GM23338 (cell line): ENCODE data around the gene RAD51C. TPM values are rescaled to one million over a fixed set of nuclear protein-coding genes. Genes with fewer than 3 reads are reported as not detected.

Experiments
- ATAC-seq: fragments of 200-7000 bp; cut with Tn5 transposase; 3 replicates; pipeline ENCODE4 v1.9.1; 2020
- DNase-seq: peaks from one replicate; pipeline ENCODE4 v3.0.0-alpha.2; 2015; ENCODE audit warnings: low spot score
- H2AFZ ChIP-seq: fragments of 200-600 bp; sonication (generic); 2 replicates; pipeline ENCODE4 v1.8.0; 2016; ENCODE audit warnings: antibody characterized with exemption, mild to moderate bottlenecking, moderate library complexity
- H3F3A ChIP-seq: fragments of 200-600 bp; sonication (generic); replicated peaks from 2 replicates; pipeline ENCODE4 v1.8.0; 2017; ENCODE audit warnings: antibody characterized with exemption, mixed run types, low read depth
- H3K27ac ChIP-seq: fragments of 200-600 bp; sonication (generic); 2 replicates; pipeline ENCODE4 v1.6.1; 2016; ENCODE audit warnings: low read depth
- H3K27me3 ChIP-seq: fragments of 200-600 bp; sonication (generic); 2 replicates; pipeline ENCODE4 v1.8.0; 2016; ENCODE audit warnings: mild to moderate bottlenecking, mixed run types, moderate library complexity; ENCODE audit not compliant: insufficient read depth
- H3K36me3 ChIP-seq: fragments of 200-600 bp; sonication (generic); 2 replicates; pipeline ENCODE4 v1.8.0; 2016; ENCODE audit warnings: mild to moderate bottlenecking; ENCODE audit not compliant: insufficient read depth
- H3K4me1 ChIP-seq: fragments of 200-600 bp; sonication (generic); 2 replicates; pipeline ENCODE4 v1.8.0; 2016; ENCODE audit warnings: mild to moderate bottlenecking, moderate library complexity; ENCODE audit not compliant: insufficient read depth
- H3K4me2 ChIP-seq: fragments of 200-600 bp; sonication (generic); 2 replicates; pipeline ENCODE4 v1.7.1; 2017; ENCODE audit warnings: mixed run types
- H3K4me3 ChIP-seq: fragments of 200-600 bp; sonication (generic); 2 replicates; pipeline ENCODE4 v1.6.1; 2016; ENCODE audit warnings: mixed run types
- H3K79me2 ChIP-seq: fragments of 200-600 bp; sonication (generic); replicated peaks from 2 replicates; pipeline ENCODE4 v1.8.0; 2017; ENCODE audit warnings: mild to moderate bottlenecking; ENCODE audit not compliant: insufficient read depth
- H3K9me2 ChIP-seq: fragments of 200-600 bp; sonication (generic); 2 replicates; pipeline ENCODE4 v1.8.0; 2017; ENCODE audit not compliant: insufficient read depth
- H4K20me1 ChIP-seq: fragments of 200-600 bp; sonication (generic); replicated peaks from 2 replicates; pipeline ENCODE4 v1.8.0; 2017; ENCODE audit warnings: mild to moderate bottlenecking; ENCODE audit not compliant: insufficient read depth
- H3K27ac Mint-ChIP-seq: 2 replicates; pipeline ENCODE4 v1.8.0; 2020; ENCODE audit warnings: inconsistent platforms, mild to moderate bottlenecking, moderate library complexity, mixed read lengths
- H3K27me3 Mint-ChIP-seq: 3 replicates; pipeline ENCODE4 v1.8.0; 2022; ENCODE audit warnings: low read depth, mild to moderate bottlenecking, moderate library complexity, mixed read lengths, inconsistent platforms; ENCODE audit not compliant: insufficient read depth, poor library complexity
- H3K36me3 Mint-ChIP-seq: 3 replicates; pipeline ENCODE4 v1.8.0; 2021; ENCODE audit warnings: low read depth, mild to moderate bottlenecking, inconsistent platforms, moderate library complexity, mixed read lengths
- H3K4me1 Mint-ChIP-seq: 3 replicates; pipeline ENCODE4 v1.8.0; 2020; ENCODE audit warnings: mild to moderate bottlenecking, inconsistent platforms, mixed read lengths
- H3K4me3 Mint-ChIP-seq: 3 replicates; pipeline ENCODE4 v1.8.0; 2021; ENCODE audit warnings: moderate library complexity, mild to moderate bottlenecking, inconsistent platforms, mixed read lengths
- H3K9me3 Mint-ChIP-seq: 3 replicates; pipeline ENCODE4 v1.8.0; 2020; ENCODE audit warnings: moderate library complexity, mild to moderate bottlenecking, inconsistent platforms, mixed read lengths
- EZH2phosphoT487 ChIP-seq: fragments of 200-600 bp; sonication (generic); IDR thresholded peaks from one replicate; pipeline ENCODE4 v1.8.1; 2018; ENCODE audit warnings: antibody characterized with exemption; ENCODE audit not compliant: unreplicated experiment
- POLR2AphosphoS5 ChIP-seq: IDR thresholded peaks from 2 replicates; pipeline ENCODE4 v1.6.1; 2016; ENCODE audit warnings: antibody characterized with exemption, low read depth
- ZNF114 ChIP-seq: fragments of 250-450 bp; sonication (Bioruptor Pico); IDR thresholded peaks from 2 replicates; pipeline ENCODE4 v1.5.0; 2020; ENCODE audit warnings: mild to moderate bottlenecking, moderate library complexity
- ZNF331 ChIP-seq: fragments of 250-450 bp; sonication (Bioruptor Pico); IDR thresholded peaks from 2 replicates; pipeline ENCODE4 v1.5.0; 2020; ENCODE audit warnings: low read depth, mild to moderate bottlenecking, moderate library complexity
- polyA plus RNA-seq: library from polyadenylated mRNA; unstranded; fragments of >200 nt; fragmentation: Nextera tagmentation; extraction: Ambion mirVana; gene quantifications from 2 replicates; pipeline ENCODE4 v1.2.1, GENCODE V29; 2016
- total RNA-seq: library from RNA; depleted of rRNA; stranded (reverse); fragments of >200 nt; shearing (Covaris generic); gene quantifications from 2 replicates; pipeline ENCODE4 v1.2.3, GENCODE V29; 2014
- TF ChIP-seq, protein P1 (sequence below): fragments of 250-450 bp; sonication (Bioruptor Pico); IDR thresholded peaks from 2 replicates; pipeline ENCODE4 v1.5.0; 2020; ENCODE audit warnings: mild to moderate bottlenecking, moderate library complexity

The RAD51C gene
- total and polyA plus RNA-seq, 2 experiments from 2014 or later, result 9.3 to 33.6 TPM

DNA sequence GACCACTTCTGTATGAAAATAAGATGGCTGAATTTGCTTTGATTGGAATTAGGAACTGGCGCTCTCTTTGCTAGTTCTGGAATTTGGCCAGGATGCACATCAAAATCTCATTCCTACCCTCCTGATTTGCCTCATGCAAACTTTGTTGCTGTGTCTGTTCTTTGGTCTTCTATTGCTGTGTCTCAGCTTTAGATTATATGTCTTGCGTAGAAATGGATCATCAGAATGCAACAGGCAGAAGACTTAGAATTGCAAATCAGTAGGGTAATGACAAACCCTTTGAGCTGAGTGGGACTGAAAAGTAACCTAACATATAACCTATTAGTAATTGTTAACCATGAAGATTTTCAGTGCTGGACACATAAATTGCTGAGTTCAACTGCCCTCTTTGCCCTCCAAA lies 30.3 kb downstream of the RAD51C start (continued):
- TF ChIP-seq, protein P1, sequence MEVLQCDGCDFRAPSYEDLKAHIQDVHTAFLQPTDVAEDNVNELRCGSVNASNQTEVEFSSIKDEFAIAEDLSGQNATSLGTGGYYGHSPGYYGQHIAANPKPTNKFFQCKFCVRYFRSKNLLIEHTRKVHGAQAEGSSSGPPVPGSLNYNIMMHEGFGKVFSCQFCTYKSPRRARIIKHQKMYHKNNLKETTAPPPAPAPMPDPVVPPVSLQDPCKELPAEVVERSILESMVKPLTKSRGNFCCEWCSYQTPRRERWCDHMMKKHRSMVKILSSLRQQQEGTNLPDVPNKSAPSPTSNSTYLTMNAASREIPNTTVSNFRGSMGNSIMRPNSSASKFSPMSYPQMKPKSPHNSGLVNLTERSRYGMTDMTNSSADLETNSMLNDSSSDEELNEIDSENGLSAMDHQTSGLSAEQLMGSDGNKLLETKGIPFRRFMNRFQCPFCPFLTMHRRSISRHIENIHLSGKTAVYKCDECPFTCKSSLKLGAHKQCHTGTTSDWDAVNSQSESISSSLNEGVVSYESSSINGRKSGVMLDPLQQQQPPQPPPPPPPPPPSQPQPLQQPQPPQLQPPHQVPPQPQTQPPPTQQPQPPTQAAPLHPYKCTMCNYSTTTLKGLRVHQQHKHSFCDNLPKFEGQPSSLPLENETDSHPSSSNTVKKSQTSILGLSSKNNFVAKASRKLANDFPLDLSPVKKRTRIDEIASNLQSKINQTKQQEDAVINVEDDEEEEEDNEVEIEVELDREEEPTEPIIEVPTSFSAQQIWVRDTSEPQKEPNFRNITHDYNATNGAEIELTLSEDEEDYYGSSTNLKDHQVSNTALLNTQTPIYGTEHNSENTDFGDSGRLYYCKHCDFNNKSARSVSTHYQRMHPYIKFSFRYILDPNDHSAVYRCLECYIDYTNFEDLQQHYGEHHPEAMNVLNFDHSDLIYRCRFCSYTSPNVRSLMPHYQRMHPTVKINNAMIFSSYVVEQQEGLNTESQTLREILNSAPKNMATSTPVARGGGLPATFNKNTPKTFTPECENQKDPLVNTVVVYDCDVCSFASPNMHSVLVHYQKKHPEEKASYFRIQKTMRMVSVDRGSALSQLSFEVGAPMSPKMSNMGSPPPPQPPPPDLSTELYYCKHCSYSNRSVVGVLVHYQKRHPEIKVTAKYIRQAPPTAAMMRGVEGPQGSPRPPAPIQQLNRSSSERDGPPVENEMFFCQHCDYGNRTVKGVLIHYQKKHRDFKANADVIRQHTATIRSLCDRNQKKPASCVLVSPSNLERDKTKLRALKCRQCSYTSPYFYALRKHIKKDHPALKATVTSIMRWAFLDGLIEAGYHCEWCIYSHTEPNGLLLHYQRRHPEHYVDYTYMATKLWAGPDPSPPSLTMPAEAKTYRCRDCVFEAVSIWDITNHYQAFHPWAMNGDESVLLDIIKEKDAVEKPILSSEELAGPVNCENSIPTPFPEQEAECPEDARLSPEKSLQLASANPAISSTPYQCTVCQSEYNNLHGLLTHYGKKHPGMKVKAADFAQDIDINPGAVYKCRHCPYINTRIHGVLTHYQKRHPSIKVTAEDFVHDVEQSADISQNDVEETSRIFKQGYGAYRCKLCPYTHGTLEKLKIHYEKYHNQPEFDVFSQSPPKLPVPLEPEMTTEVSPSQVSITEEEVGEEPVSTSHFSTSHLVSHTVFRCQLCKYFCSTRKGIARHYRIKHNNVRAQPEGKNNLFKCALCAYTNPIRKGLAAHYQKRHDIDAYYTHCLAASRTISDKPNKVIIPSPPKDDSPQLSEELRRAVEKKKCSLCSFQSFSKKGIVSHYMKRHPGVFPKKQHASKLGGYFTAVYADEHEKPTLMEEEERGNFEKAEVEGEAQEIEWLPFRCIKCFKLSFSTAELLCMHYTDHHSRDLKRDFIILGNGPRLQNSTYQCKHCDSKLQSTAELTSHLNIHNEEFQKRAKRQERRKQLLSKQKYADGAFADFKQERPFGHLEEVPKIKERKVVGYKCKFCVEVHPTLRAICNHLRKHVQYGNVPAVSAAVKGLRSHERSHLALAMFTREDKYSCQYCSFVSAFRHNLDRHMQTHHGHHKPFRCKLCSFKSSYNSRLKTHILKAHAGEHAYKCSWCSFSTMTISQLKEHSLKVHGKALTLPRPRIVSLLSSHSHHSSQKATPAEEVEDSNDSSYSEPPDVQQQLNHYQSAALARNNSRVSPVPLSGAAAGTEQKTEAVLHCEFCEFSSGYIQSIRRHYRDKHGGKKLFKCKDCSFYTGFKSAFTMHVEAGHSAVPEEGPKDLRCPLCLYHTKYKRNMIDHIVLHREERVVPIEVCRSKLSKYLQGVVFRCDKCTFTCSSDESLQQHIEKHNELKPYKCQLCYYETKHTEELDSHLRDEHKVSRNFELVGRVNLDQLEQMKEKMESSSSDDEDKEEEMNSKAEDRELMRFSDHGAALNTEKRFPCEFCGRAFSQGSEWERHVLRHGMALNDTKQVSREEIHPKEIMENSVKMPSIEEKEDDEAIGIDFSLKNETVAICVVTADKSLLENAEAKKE, result no peak
- TF ChIP-seq ZNF331 (CRISPR knock-in tag), result no peak

- H3K79me2 ChIP-seq, result no peaks in the 10 kb centered on the region
- no peak for TF ChIP-seq ZNF114 (CRISPR knock-in tag)
- H3K4me1 ChIP-seq, result no peaks in the 10 kb centered on the region
- no peak for DNase-seq
- H2AFZ ChIP-seq, result no peak overlapping the region
- Mint-ChIP-seq H3K9me3 (no peaks in the 10 kb centered on the region), H3K4me3 (no peak overlapping the region), H3K27me3 (peaks cover 2% of the 10 kb centered on the region), H3K36me3 (no peaks in the 10 kb centered on the region), H3K27ac (no peak overlapping the region), H3K4me1 (no peaks in the 10 kb centered on the region)
- no peaks in the 10 kb centered on the region for H3K9me2 ChIP-seq
- no peaks in the 10 kb centered on the region for H3K27me3 ChIP-seq
- ATAC-seq, result no peak
- H3K27ac ChIP-seq, result no peak overlapping the region
- H3K36me3 ChIP-seq, result no peaks in the 10 kb centered on the region
- no peaks in the 10 kb centered on the region for H3F3A ChIP-seq
- no peak overlapping the region for H3K4me3 ChIP-seq
- H4K20me1 ChIP-seq, result no peaks in the 10 kb centered on the region
- H3K4me2 ChIP-seq, result no peak overlapping the region
Observed at GRCh38 chr17:58728798-58729197, 36.4 kb downstream of the RAD51C start.

DNA sequence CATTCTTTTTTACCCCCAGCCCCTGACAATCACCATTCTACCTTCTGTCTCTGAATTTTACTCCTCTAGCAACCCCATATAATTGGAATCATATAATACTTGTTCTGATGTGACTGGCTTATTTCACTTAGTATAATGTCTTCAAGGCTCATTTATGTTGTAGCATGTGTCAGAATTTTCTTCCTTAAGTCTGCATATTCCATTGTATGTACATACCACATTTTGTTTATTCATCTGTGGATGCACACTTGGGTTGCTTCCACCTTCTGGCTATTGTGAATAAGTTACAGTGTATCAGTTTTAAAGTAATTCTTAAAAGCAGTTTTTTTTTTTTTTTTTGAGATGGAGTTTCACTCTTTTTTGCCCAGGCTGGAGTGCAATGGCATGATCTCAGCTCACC lies 38.5 kb downstream of the RAD51C start:
- H3K36me3 Mint-ChIP-seq, result no peaks in the 10 kb centered on the region
- no peak overlapping the region for H2AFZ ChIP-seq
- no peaks in the 10 kb centered on the region for H3K4me1 ChIP-seq
- H3K79me2 ChIP-seq, result no peaks in the 10 kb centered on the region
- no peaks in the 10 kb centered on the region for H4K20me1 ChIP-seq
- no peaks in the 10 kb centered on the region for H3K27me3 ChIP-seq
- no peak overlapping the region for H3K27ac ChIP-seq
- no peak overlapping the region for H3K27ac Mint-ChIP-seq
- H3K4me1 Mint-ChIP-seq, result no peaks in the 10 kb centered on the region
- no peaks in the 10 kb centered on the region for H3K36me3 ChIP-seq
- H3F3A ChIP-seq, result no peaks in the 10 kb centered on the region
- H3K4me2 ChIP-seq, result no peak overlapping the region
- H3K4me3 Mint-ChIP-seq, result no peak overlapping the region
- DNase-seq (no peak), ATAC-seq (no peak)
- H3K4me3 ChIP-seq, result no peak overlapping the region
- H3K27me3 Mint-ChIP-seq, result no peaks in the 10 kb centered on the region
- no peaks in the 10 kb centered on the region for H3K9me3 Mint-ChIP-seq
- H3K9me2 ChIP-seq, result no peaks in the 10 kb centered on the region
- TF ChIP-seq EZH2phosphoT487 (no peak), POLR2AphosphoS5 (no peak), ZNF331 (CRISPR knock-in tag) (no peak)
- TF ChIP-seq, protein P1, result no peak
